GM12878 (cell line): ENCODE measurements around the gene S100G. TPM values are rescaled to one million over a fixed set of nuclear protein-coding genes. Genes with fewer than 3 reads are reported as not detected.

Experiments
- ATAC-seq: fragments of 200-7000 bp; cut with Tn5 transposase; 3 replicates; pipeline ENCODE4 v1.9.1; 2020; ENCODE audit warnings: mild to moderate bottlenecking, moderate library complexity
- BruUV-seq: library from RNA; stranded (reverse); fragments of 400-500 nt; replicated peaks from 2 replicates; lab custom pipeline; 2021; lab: Mats Ljungman, UMichigan
- CTCF ChIA-PET: fragments of 300-600 bp; sonication (Branson Sonifier 250); formaldehyde crosslinking; extraction: SDS; loops from one replicate; lab custom pipeline; 2021; ENCODE audit warnings: inconsistent platforms; lab: Yijun Ruan, JAX
- POLR2A ChIA-PET: fragments of 350-600 bp; formaldehyde crosslinking; extraction: SDS; loops from one replicate; lab custom pipeline; 2021; ENCODE audit warnings: inconsistent platforms; lab: Charles Lee
- RAD21 ChIA-PET: fragments of 300-600 bp; sonication (Branson Sonifier 250); formaldehyde crosslinking; loops from one replicate; lab custom pipeline; 2023; ENCODE audit warnings: antibody characterized with exemption; ENCODE audit not compliant: unreplicated experiment; lab: Charles Lee
- SMC1A ChIA-PET: fragments of 300-600 bp; sonication (Branson Sonifier 250); formaldehyde crosslinking; loops from one replicate; lab custom pipeline; 2023; ENCODE audit not compliant: unreplicated experiment, uncharacterized antibody; lab: Charles Lee
- DNase-seq: peaks from one replicate; pipeline ENCODE4 v3.0.0-alpha.2; 2011; ENCODE audit warnings: low read depth, low spot score
- FAIRE-seq: peaks from 3 replicates; lab custom pipeline; 2011; peaks lifted over from hg19 to GRCh38; lab: Jason Lieb, UNC
- H2AFZ ChIP-seq: 2 replicates; pipeline ENCODE4 v1.6.0; 2011; ENCODE audit warnings: low read depth, low read length, control low read depth; ENCODE audit not compliant: control insufficient read depth
- H3K27ac ChIP-seq: 2 replicates; pipeline ENCODE4 v1.5.1; 2011; ENCODE audit warnings: control low read depth; ENCODE audit not compliant: control insufficient read depth, insufficient read depth
- H3K27me3 ChIP-seq, 2 experiments: replicated peaks in 1 of 2; 2 replicates each; pipeline versions ENCODE4 v1.6.0 to v1.6.1; 2011; ENCODE audit warnings: low read length in 1 of 2; ENCODE audit not compliant: control insufficient read depth in 2 of 2, insufficient read depth in 2 of 2
- H3K36me3 ChIP-seq, 2 experiments: 2 replicates each; pipeline ENCODE4 v1.5.1; 2011; ENCODE audit warnings: low read length in 1 of 2; ENCODE audit not compliant: control insufficient read depth in 2 of 2, insufficient read depth in 2 of 2
- H3K4me1 ChIP-seq: 2 replicates; pipeline ENCODE4 v1.6.1; 2011; ENCODE audit warnings: mild to moderate bottlenecking, low read length, moderate library complexity, mixed read lengths; ENCODE audit not compliant: control insufficient read depth, insufficient read depth
- H3K4me2 ChIP-seq: 2 replicates; pipeline ENCODE4 v1.6.0; 2011; ENCODE audit warnings: control low read depth; ENCODE audit not compliant: control insufficient read depth, insufficient read depth
- H3K4me3 ChIP-seq: fragments of 200-600 bp; sonication (generic); 2 replicates; pipeline ENCODE4 v1.5.1; 2016
- H3K79me2 ChIP-seq: 2 replicates; pipeline ENCODE4 v1.6.0; 2011; ENCODE audit warnings: low read length; ENCODE audit not compliant: control insufficient read depth, insufficient read depth
- H3K9ac ChIP-seq: 2 replicates; pipeline ENCODE4 v1.8.0; 2011; ENCODE audit warnings: low read length, control low read depth, mixed read lengths; ENCODE audit not compliant: control insufficient read depth, insufficient read depth
- H3K9me3 ChIP-seq: replicated peaks from 3 replicates; pipeline ENCODE4 v1.5.1; 2011; ENCODE audit warnings: mild to moderate bottlenecking, low read length; ENCODE audit not compliant: control insufficient read depth, insufficient read depth
- H4K20me1 ChIP-seq: 2 replicates; pipeline ENCODE4 v1.6.0; 2011; ENCODE audit not compliant: control insufficient read depth, insufficient read depth
- ATF3 ChIP-seq: IDR thresholded peaks from 2 replicates; pipeline ENCODE4 v1.6.1; 2011; ENCODE audit warnings: low read depth, mild to moderate bottlenecking, low read length, moderate library complexity, borderline replicate concordance; ENCODE audit errors: extremely low read depth
- NFYA ChIP-seq: IDR thresholded peaks from 2 replicates; pipeline ENCODE4 v1.6.1; 2011; ENCODE audit warnings: low read depth, mild to moderate bottlenecking, low read length, improper control_type of control experiment, borderline replicate concordance
- RAD21 ChIP-seq: IDR thresholded peaks from 2 replicates; pipeline ENCODE4 v1.6.1; 2011; ENCODE audit warnings: mild to moderate bottlenecking, low read depth, low read length, moderate library complexity; ENCODE audit not compliant: insufficient read depth
- RB1 ChIP-seq: fragments of 450-650 bp; formaldehyde crosslinking; IDR thresholded peaks from 2 replicates; pipeline ENCODE4 v1.6.1; 2017; ENCODE audit warnings: mild to moderate bottlenecking, borderline replicate concordance
- SMC3 ChIP-seq: IDR thresholded peaks from 2 replicates; pipeline ENCODE4 v1.6.1; 2011; ENCODE audit warnings: low read length, improper control_type of control experiment, borderline replicate concordance
- STAT1 ChIP-seq: fragments of 450-650 bp; conservative IDR thresholded peaks from 2 replicates; pipeline ENCODE4 v1.6.1; 2014; ENCODE audit warnings: antibody characterized with exemption, mild to moderate bottlenecking
- YBX1 ChIP-seq: fragments of 450-650 bp; IDR thresholded peaks from 2 replicates; pipeline ENCODE4 v1.6.1; 2016; ENCODE audit warnings: antibody characterized with exemption
- WGBS: methylation state at CpG from one replicate; pipeline ENCODE4 v1.1.6; 2016; ENCODE audit warnings: low lambda C conversion rate; ENCODE audit not compliant: insufficient replicate concordance, insufficient coverage; ENCODE audit errors: missing lambda C conversion rate; 5-methylcytosine and 5-hydroxymethylcytosine counted together
- in situ Hi-C: fragments of 300-500 bp; cut with MboI; formaldehyde crosslinking; loops from 9 replicates; pipeline ENCODE4 v1.14.3; 2018; ENCODE audit warnings: mixed read lengths
- intact Hi-C: fragments of 100-400 bp; cut with micrococcal nuclease; formaldehyde crosslinking; loops from one replicate; pipeline ENCODE4 v1.14.2; 2022; ENCODE audit not compliant: unreplicated experiment
- polyA plus RNA-seq, 11 experiments: library from polyadenylated mRNA; depleted of rRNA in 4 of 11; unstranded in 6 of 11; stranded (reverse) in 5 of 11; fragments of >200 nt; fragmentation: Nextera tagmentation in 4 of 11; fragmentation: Illumina TruSeq in 1 of 11; extraction: Ambion mirVana in 4 of 11; extraction: Trizol in 1 of 11; gene quantifications; 1 replicate in 1 of 11; 2 replicates in 10 of 11; pipeline versions ENCODE4 v1.2.1 to v1.2.3, GENCODE V29; 2011 to 2016; ENCODE audit warnings: inconsistent platforms in 2 of 11, missing spikeins in 2 of 11, low read depth in 1 of 11
- total RNA-seq, 4 experiments: library from RNA; depleted of rRNA in 3 of 4; stranded (reverse); fragments of >200 nt in 3 of 4; fragmentation: Illumina TruSeq in 1 of 4; extraction: Trizol in 1 of 4; gene quantifications; 2 replicates each; pipeline versions ENCODE4 v1.2.1 to v1.2.3, GENCODE V29; 2013 to 2021
- TF ChIP-seq, protein P1 (sequence below): fragments of 450-650 bp; IDR thresholded peaks from 2 replicates; pipeline ENCODE4 v1.6.1; 2014; ENCODE audit warnings: mild to moderate bottlenecking
- TF ChIP-seq, protein P2 (sequence below), 3 experiments: IDR thresholded peaks in 2 of 3; conservative IDR thresholded peaks in 1 of 3; 2 replicates each; pipeline ENCODE4 v1.5.1; 2011; ENCODE audit warnings: low read depth in 3 of 3, low read length in 3 of 3, mild to moderate bottlenecking in 3 of 3, control low read depth in 2 of 3, moderate library complexity in 2 of 3, inconsistent platforms in 1 of 3, mixed read lengths in 1 of 3; ENCODE audit not compliant: control insufficient read depth in 2 of 3, insufficient read depth in 1 of 3; ENCODE audit errors: extremely low read depth in 1 of 3

The S100G gene
- total and polyA plus RNA-seq, 10 of the 15 experiments (the other 5 are each of a cell fraction or from before 2014, with no cell fraction given), result not detected

DNA sequence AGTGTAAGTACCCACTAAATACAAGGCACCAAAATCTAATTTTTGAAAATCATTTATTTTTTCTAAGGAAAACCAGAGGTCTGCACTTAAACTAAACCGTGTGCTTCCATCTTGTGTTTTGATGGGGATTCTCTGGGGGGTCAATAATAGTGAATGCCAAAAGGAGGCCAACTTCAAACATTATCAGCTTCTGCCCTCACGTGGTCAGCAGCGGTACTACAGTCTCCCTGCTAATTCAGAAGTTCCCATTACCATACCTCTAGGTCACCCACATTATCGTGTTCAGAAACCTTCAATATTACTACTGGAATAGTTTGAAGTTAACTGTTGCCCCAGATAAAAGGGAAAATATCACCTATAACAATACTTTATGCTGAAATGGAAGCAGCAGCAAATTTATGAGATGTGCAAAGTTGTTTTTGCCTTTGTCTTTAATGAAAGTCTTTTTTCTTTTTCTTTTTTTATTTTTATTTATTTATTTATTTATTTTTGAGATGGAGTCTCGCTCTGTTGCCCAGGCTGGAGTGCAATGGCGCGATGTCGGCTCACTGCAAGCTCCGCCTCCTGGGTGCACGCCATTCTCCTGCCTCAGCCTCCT, 45.2 kb downstream of the S100G start:
- Histone ChIP-seq H3K4me1 (no peaks in the 10 kb centered on the region), H3K9ac (no peak overlapping the region), H4K20me1 (no peaks in the 10 kb centered on the region), H3K4me3 (no peak overlapping the region), H3K27ac (no peak overlapping the region), H3K79me2 (no peaks in the 10 kb centered on the region), H3K4me2 (no peak overlapping the region), H3K27me3 (no peaks in the 10 kb centered on the region), H2AFZ (no peak overlapping the region), H3K9me3 (no peaks in the 10 kb centered on the region), H3K36me3 (no peaks in the 10 kb centered on the region)
- FAIRE-seq, result peak; percentile 84
- WGBS, result 38% methylated on average over 10 of the region's 10 CpGs
- TF ChIP-seq RAD21 (peak; percentile 74), STAT1 (no peak), NFYA (no peak), YBX1 (no peak), RB1 (no peak), ATF3 (peak; percentile 15; the same call in 1 of the 2 replicates), SMC3 (peak; percentile 56; the same call in 1 of the 2 replicates)
- TF ChIP-seq, protein P1, sequence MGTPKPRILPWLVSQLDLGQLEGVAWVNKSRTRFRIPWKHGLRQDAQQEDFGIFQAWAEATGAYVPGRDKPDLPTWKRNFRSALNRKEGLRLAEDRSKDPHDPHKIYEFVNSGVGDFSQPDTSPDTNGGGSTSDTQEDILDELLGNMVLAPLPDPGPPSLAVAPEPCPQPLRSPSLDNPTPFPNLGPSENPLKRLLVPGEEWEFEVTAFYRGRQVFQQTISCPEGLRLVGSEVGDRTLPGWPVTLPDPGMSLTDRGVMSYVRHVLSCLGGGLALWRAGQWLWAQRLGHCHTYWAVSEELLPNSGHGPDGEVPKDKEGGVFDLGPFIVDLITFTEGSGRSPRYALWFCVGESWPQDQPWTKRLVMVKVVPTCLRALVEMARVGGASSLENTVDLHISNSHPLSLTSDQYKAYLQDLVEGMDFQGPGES, result no peak
- TF ChIP-seq, protein P2, sequence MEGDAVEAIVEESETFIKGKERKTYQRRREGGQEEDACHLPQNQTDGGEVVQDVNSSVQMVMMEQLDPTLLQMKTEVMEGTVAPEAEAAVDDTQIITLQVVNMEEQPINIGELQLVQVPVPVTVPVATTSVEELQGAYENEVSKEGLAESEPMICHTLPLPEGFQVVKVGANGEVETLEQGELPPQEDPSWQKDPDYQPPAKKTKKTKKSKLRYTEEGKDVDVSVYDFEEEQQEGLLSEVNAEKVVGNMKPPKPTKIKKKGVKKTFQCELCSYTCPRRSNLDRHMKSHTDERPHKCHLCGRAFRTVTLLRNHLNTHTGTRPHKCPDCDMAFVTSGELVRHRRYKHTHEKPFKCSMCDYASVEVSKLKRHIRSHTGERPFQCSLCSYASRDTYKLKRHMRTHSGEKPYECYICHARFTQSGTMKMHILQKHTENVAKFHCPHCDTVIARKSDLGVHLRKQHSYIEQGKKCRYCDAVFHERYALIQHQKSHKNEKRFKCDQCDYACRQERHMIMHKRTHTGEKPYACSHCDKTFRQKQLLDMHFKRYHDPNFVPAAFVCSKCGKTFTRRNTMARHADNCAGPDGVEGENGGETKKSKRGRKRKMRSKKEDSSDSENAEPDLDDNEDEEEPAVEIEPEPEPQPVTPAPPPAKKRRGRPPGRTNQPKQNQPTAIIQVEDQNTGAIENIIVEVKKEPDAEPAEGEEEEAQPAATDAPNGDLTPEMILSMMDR (IDR thresholded peaks at IDR 0.05 in 2 of 3, conservative IDR thresholded peaks at IDR 0.05 in 1 of 3; ENCODE audit: control insufficient read depth in 2 of 3, extremely low read depth in 1 of 3, insufficient read depth in 1 of 3, low read depth in 3 of 3, low read length in 3 of 3), result peak; percentile 85 to 92 (median 92)
- no TSS peak for BruUV-seq
- CTCF ChIA-PET, result interaction anchor here (0.5 to 3.2 kb wide), 8 partner anchors 8 to 408 kb away, joined by 3 to 19 read pairs (median 4); no protein-coding TSS in a partner anchor
- in situ Hi-C loops (no loop called here), intact Hi-C loops (loop anchor here (5.0 kb wide), 2 partner anchors 1013 to 1198 kb away; no protein-coding TSS in a partner anchor)
- ATAC-seq, result peak; percentile 92
- DNase-seq, result no peak
- SMC1A ChIA-PET, result interaction anchor here (1.0 kb wide), 1 partner anchor 12 kb away, joined by 4 read pairs; no protein-coding TSS in a partner anchor
- POLR2A ChIA-PET, result interaction anchor here (0.6 kb wide), 1 partner anchor 8 kb away, joined by 3 read pairs; no protein-coding TSS in a partner anchor
- RAD21 ChIA-PET, result no interaction called here
